Endothelial cell of umbilical vein (primary cell): ENCODE data around the gene PRPF40B. TPM values are rescaled to one million over a fixed set of nuclear protein-coding genes. Genes with fewer than 3 reads are reported as not detected.

Experiments
- BruUV-seq: library from RNA; stranded (reverse); fragments of 400-500 nt; replicated peaks from 2 replicates; lab custom pipeline; 2021; lab: Mats Ljungman, UMichigan
- CTCF ChIA-PET: fragments of 300-600, 350-600 bp; sonication (Branson Sonifier 250); formaldehyde crosslinking; loops from one replicate; lab custom pipeline; 2021; ENCODE audit warnings: antibody characterized with exemption, inconsistent platforms; lab: Charles Lee
- POLR2A ChIA-PET: fragments of 300-600, 350-600 bp; sonication (Branson Sonifier 250); formaldehyde crosslinking; loops from one replicate; lab custom pipeline; 2021; ENCODE audit warnings: antibody characterized with exemption, inconsistent platforms; lab: Charles Lee
- DNase-seq: peaks from one replicate; pipeline ENCODE4 v3.0.0-alpha.2; 2011; ENCODE audit warnings: low read depth, low spot score
- FAIRE-seq: peaks from 2 replicates; lab custom pipeline; 2011; peaks lifted over from hg19 to GRCh38; lab: Jason Lieb, UNC
- H2AFZ ChIP-seq: 2 replicates; pipeline ENCODE4 v1.6.0; 2012; ENCODE audit warnings: low read depth, low read length, control low read depth, inconsistent platforms
- H3K27ac ChIP-seq: 2 replicates; pipeline ENCODE4 v1.5.1; 2011; ENCODE audit warnings: low read depth, mild to moderate bottlenecking, control low read depth, low read length, moderate library complexity; ENCODE audit not compliant: insufficient read depth
- H3K27me3 ChIP-seq, 2 experiments: 2 replicates each; pipeline versions ENCODE4 v1.6.0 to v1.6.1; 2011; ENCODE audit warnings: low read length in 2 of 2, mixed read lengths in 1 of 2; ENCODE audit not compliant: control insufficient read depth in 2 of 2, insufficient read depth in 2 of 2
- H3K36me3 ChIP-seq, 2 experiments: 2 replicates in 1 of 2; 3 replicates in 1 of 2; pipeline ENCODE4 v1.5.1; 2011; ENCODE audit warnings: low read length in 2 of 2, mild to moderate bottlenecking in 1 of 2, moderate library complexity in 1 of 2; ENCODE audit not compliant: control insufficient read depth in 2 of 2, insufficient read depth in 2 of 2; ENCODE audit errors: extremely low read depth in 1 of 2
- H3K4me1 ChIP-seq: 3 replicates; pipeline ENCODE4 v1.5.1; 2011; ENCODE audit warnings: mild to moderate bottlenecking, low read length; ENCODE audit not compliant: control insufficient read depth, insufficient read depth; ENCODE audit errors: extremely low read depth
- H3K4me2 ChIP-seq: 2 replicates; pipeline ENCODE4 v1.6.1; 2011; ENCODE audit warnings: low read length, control low read depth, mixed read lengths; ENCODE audit not compliant: insufficient read depth
- H3K4me3 ChIP-seq, 3 experiments: fragments of 200-600 bp in 1 of 3; sonication (generic), shearing (Covaris generic) in 1 of 3; replicated peaks in 1 of 3; 2 replicates each; pipeline ENCODE4 v1.5.1; 2011 to 2016; ENCODE audit warnings: control low read depth in 3 of 3, low read length in 3 of 3, mild to moderate bottlenecking in 2 of 3, inconsistent platforms in 1 of 3, low read depth in 1 of 3, moderate library complexity in 1 of 3; ENCODE audit not compliant: insufficient read depth in 1 of 3
- H3K79me2 ChIP-seq: 2 replicates; pipeline ENCODE4 v1.6.0; 2012; ENCODE audit warnings: low read length, inconsistent platforms; ENCODE audit not compliant: control insufficient read depth, insufficient read depth
- H3K9ac ChIP-seq: replicated peaks from 2 replicates; pipeline ENCODE3; 2011; ENCODE audit warnings: low read length, control low read depth; ENCODE audit not compliant: insufficient read depth; ENCODE audit errors: extremely low read depth
- H3K9me1 ChIP-seq: replicated peaks from 3 replicates; pipeline ENCODE4 v1.6.0; 2011; ENCODE audit warnings: mild to moderate bottlenecking, low read length; ENCODE audit not compliant: control insufficient read depth, insufficient read depth; ENCODE audit errors: extremely low read depth
- H3K9me3 ChIP-seq: replicated peaks from 2 replicates; pipeline ENCODE4 v1.5.1; 2012; ENCODE audit warnings: low read length, inconsistent platforms; ENCODE audit not compliant: control insufficient read depth, insufficient read depth
- H4K20me1 ChIP-seq: replicated peaks from 2 replicates; pipeline ENCODE3; 2011; ENCODE audit warnings: mild to moderate bottlenecking, low read length; ENCODE audit not compliant: control insufficient read depth, insufficient read depth; ENCODE audit errors: extremely low read depth
- CTCF ChIP-seq, 2 donors: IDR thresholded peaks; 1 replicate in 1 of 2; 2 replicates in 1 of 2; pipeline ENCODE4 v1.5.1; 2011; ENCODE audit warnings: low read length in 2 of 2, mild to moderate bottlenecking in 2 of 2, moderate library complexity in 2 of 2, control low read depth in 1 of 2, inconsistent platforms in 1 of 2, low read depth in 1 of 2; ENCODE audit not compliant: insufficient read depth in 1 of 2; ENCODE audit errors: extremely low read depth in 1 of 2
- EZH2 ChIP-seq: IDR thresholded peaks from 2 replicates; pipeline ENCODE4 v1.6.1; 2012; ENCODE audit warnings: borderline replicate concordance, low read depth, mild to moderate bottlenecking, moderate library complexity, low read length, inconsistent platforms; ENCODE audit not compliant: severe bottlenecking
- FOS ChIP-seq: IDR thresholded peaks from 2 replicates; pipeline ENCODE4 v1.6.1; 2011; ENCODE audit warnings: mild to moderate bottlenecking, low read length, moderate library complexity, borderline replicate concordance; ENCODE audit not compliant: insufficient read depth
- GATA2 ChIP-seq: IDR thresholded peaks from 2 replicates; pipeline ENCODE4 v1.7.0; 2011; ENCODE audit warnings: low read depth, mild to moderate bottlenecking, moderate library complexity, mixed read lengths, low read length; ENCODE audit not compliant: insufficient read length, insufficient read depth
- JUN ChIP-seq: IDR thresholded peaks from 2 replicates; pipeline ENCODE4 v1.6.1; 2011; ENCODE audit warnings: borderline replicate concordance, low read depth; ENCODE audit not compliant: insufficient read length, insufficient read depth
- MYC ChIP-seq: IDR thresholded peaks from one replicate; pipeline ENCODE4 v1.6.1; 2011; ENCODE audit warnings: mild to moderate bottlenecking, low read depth, low read length
- POLR2A ChIP-seq: IDR thresholded peaks from 2 replicates; pipeline ENCODE4 v1.6.1; 2012; ENCODE audit warnings: low read depth, mild to moderate bottlenecking, control low read depth, low read length
- POLR2AphosphoS5 ChIP-seq: IDR thresholded peaks from 2 replicates; pipeline ENCODE4 v1.6.1; 2012; ENCODE audit warnings: low read depth, mild to moderate bottlenecking, control low read depth, low read length, moderate library complexity; ENCODE audit not compliant: insufficient read depth
- dilution Hi-C: fragments of 300-500 bp; cut with MboI; formaldehyde crosslinking; loops from one replicate; pipeline ENCODE4 v1.15.0; 2019; ENCODE audit warnings: low sequenced_read_pairs; ENCODE audit not compliant: extremely low pct_ligation_motif_present
- intact Hi-C: fragments of 100-400 bp; cut with micrococcal nuclease; formaldehyde crosslinking; loops from one replicate; pipeline ENCODE4 v1.10.0; 2022
- polyA plus RNA-seq, 4 experiments: library from polyadenylated mRNA; depleted of rRNA in 3 of 4; stranded (reverse) in 3 of 4; unstranded in 1 of 4; fragments of >200 nt; gene quantifications; 2 replicates each; pipeline versions ENCODE4 v1.2.1 to v1.2.3, GENCODE V29; 2011 to 2012; ENCODE audit warnings: missing spikeins in 1 of 4
- total RNA-seq: library from RNA; stranded (reverse); gene quantifications from 2 replicates; pipeline ENCODE4 v1.2.3, GENCODE V29; 2021
- TF ChIP-seq, protein P1 (sequence below): IDR thresholded peaks from 2 replicates; pipeline ENCODE4 v1.6.1; 2011; ENCODE audit not compliant: insufficient read depth, insufficient read length

The PRPF40B gene
- total and polyA plus RNA-seq, 2 donors (not counting 3 experiments of a cell fraction or from before 2014, with no cell fraction given) = 5.4 to 9.9 TPM

DNA sequence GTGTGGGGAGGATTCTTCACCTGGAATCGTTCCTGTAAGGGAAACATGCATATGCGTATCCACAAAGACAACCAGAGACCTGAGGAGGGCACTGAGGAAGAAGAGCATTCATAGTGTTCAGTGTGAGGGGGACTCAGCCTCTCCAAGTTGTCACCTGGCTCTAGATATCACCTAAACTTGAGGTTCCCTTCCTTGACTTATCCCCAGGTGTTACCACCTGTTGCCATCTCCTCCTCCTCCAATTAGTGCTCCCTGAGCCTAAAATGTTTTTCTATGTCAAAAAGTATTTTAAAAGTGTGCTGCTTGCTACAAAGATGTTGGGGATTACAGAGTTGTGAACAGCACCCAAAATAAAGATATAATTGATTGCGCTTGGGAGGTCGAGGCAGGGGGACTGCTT lies 42.8 kb downstream of the PRPF40B start:
- Histone ChIP-seq H3K9me3 (no peaks in the 10 kb centered on the region), H3K36me3 (peaks cover 3 to 8% of the 10 kb centered on the region in 2 experiments), H2AFZ (no peak overlapping the region), H3K27ac (no peak overlapping the region), H3K4me1 (peaks cover 56% of the 10 kb centered on the region), H3K79me2 (peaks cover 35% of the 10 kb centered on the region), H3K9me1 (no peaks in the 10 kb centered on the region), H3K27me3 (no peaks in the 10 kb centered on the region), H3K4me3 (no peak overlapping the region), H4K20me1 (no peaks in the 10 kb centered on the region), H3K4me2 (no peak overlapping the region), H3K9ac (no peak overlapping the region)
- FAIRE-seq = no peak
- TF ChIP-seq JUN (no peak), POLR2A (no peak), CTCF (IDR thresholded peaks at IDR 0.05; ENCODE audit: extremely low read depth in 1 of 2, insufficient read depth in 1 of 2, low read depth in 1 of 2, low read length in 2 of 2) (no peak), MYC (no peak), EZH2 (no peak), POLR2AphosphoS5 (no peak), FOS (no peak), GATA2 (no peak)
- TF ChIP-seq, protein P1, sequence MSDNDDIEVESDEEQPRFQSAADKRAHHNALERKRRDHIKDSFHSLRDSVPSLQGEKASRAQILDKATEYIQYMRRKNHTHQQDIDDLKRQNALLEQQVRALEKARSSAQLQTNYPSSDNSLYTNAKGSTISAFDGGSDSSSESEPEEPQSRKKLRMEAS = no peak
- CTCF ChIA-PET = no interaction called here
- POLR2A ChIA-PET = interaction anchor here (1.0 kb wide), 1 partner anchor 19 kb away, joined by 5 read pairs; no protein-coding TSS in a partner anchor
- no peak for DNase-seq
- dilution Hi-C loops (no loop called here), intact Hi-C loops (no loop called here)
- no TSS peak for BruUV-seq
